H54 (cell line): ENCODE measurements around the gene AZU1.

ENCODE experiments used
- DNase-seq: peaks from one replicate; pipeline ENCODE4 v3.0.0; 2011; ENCODE audit warnings: low spot score, mixed read lengths; ENCODE audit not compliant: insufficient read length
- FAIRE-seq: peaks from 3 replicates; lab custom pipeline; 2011; peaks lifted over from hg19 to GRCh38; lab: Jason Lieb, UNC
- POLR2A ChIP-seq: IDR thresholded peaks from 2 replicates; pipeline ENCODE4 v1.6.1; 2011; ENCODE audit warnings: low read depth, mild to moderate bottlenecking, low read length

AZU1 gene

DNA sequence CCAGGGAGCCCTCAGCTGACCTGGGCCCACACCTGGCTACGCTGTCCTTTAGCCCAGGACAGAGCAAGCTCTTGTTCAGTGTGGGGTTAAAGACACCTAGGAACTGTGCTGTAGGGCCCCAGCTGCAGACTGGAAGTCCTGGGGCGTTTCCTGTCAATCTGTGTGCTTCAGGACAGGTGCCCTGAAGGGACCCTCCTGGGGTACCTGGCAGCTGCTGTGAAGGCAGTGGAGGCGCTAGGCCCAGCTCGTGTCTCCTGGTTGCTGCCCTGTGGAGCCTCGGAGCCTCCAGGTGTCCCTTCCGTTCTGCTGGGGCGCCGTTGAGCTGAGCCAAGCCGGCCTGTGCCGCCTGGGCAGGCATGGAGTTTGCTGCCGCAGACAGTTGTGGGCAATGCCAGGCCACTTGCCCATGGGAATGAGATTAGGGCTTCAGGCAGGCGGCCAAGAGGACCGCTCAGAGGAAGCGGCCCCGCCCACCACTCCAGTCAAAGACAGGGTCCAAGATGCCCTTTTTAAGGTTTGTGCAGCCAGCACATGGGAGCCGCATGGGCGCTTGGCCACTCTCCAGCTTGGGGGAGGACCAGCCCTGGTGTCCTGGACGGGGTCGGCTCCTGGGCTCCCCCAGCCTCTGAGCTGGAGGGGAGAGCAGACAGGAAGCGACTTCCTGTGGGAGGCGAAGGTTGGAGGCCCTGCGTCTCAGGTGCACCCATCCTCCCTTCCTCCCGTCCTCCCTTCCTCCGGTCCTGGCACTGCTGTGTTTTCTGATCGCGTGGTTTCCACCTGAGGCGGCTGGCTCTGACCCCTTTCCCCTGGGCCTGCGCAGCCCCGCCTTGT is 26.4 kb upstream of the AZU1 start:
- TF ChIP-seq POLR2A, result no peak
- no peak for DNase-seq
- no peak for FAIRE-seq

DNA sequence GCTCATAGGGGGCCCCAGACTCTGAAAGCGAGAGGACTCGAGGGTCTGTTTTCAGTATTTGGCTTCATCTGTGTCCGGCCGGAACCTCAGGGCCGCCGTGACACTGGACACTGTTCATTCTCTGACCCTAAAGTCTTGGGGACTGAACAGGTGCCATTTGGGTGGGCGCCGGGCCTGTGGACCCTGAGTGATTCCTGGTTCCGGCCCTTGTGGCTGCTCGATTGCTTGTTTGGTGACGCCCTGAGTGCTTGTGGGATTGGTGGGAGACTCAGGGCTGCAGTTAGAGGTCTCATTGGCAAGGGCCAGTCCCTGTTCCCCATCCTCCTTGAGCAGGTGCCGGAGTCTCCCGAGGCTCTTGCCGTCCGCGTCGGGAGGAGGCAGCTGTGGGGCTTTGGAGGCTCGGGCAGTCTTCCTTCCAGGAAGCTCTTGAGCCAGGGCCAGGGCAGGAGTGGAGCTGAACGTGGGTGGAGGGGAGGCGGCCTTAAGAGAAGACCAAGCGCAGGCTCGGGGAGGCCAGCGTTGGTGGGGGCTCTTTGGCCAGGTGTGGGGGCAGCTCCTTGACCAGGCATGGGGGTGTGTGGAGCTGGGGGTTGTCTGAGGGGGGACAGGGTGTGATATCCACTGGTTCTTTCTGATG is 25.7 kb upstream of the AZU1 start:
- no peak for TF ChIP-seq POLR2A
- no peak for FAIRE-seq

DNA sequence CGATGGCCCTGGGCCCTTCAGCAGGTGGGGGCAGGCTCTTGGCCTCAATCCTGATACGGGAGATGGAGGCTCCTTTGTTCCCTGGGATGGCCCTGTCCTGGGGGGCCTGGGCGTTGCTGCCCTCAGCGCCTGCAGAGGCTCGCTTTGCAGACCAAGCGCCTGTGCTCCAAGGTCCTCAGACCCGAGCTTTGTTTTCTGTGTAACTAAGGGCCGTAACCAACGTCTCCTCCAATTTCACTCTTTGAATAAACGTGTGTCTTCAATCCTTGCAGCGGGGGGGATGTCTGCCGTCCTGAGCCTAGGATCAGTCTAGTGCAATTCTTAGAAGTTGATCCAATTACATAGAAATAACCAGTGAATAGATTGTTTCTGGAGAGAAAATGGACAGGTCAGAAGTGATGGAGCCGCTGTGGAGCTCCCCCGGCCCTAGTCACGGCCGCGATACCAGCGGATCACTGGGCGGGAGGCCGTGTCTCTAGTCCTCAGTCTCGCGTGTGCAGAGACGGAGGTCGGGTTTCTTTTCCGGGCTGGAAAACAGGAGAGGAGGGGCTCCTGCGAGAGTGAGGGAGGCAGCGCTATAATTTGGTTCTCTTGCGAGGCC is 25.0 kb upstream of the AZU1 start:
- TF ChIP-seq POLR2A, result no peak
- FAIRE-seq, result no peak
- no peak for DNase-seq

More for the DNA sequence above, 25.7 kb upstream of the AZU1 start:
- no peak for DNase-seq

- no peak for TF ChIP-seq POLR2A
- FAIRE-seq (no peak), DNase-seq (no peak)
These were observed 24.5 kb upstream of the AZU1 start for GRCh38 chr19:803099-803561.

GRCh38 chr19:803686-804418 is 23.8 kb upstream of the AZU1 start:
- FAIRE-seq (no peak), DNase-seq (no peak)
- TF ChIP-seq POLR2A, result no peak

DNA sequence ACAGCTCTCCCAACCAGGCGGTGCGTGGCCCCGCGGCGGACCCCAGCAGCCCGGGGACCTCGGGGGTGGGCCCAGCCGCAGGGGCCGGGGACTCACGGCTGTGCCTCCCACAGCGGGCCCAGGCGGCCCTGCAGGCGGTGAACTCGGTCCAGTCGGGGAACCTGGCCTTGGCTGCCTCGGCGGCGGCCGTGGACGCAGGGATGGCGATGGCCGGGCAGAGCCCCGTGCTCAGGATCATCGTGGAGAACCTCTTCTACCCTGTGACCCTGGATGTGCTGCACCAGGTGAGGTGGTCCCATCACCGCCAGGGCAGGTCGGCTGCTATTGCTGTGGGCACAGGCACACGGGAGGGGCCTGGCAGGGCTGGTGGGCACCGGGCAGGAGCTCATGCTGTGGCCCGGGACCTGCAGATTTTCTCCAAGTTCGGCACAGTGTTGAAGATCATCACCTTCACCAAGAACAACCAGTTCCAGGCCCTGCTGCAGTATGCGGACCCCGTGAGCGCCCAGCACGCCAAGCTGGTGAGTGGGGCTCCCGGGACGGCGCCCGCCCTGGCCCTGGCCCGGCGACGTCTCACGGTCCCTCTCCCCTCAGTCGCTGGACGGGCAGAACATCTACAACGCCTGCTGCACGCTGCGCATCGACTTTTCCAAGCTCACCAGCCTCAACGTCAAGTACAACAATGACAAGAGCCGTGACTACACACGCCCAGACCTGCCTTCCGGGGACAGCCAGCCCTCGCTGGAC is 23.0 kb upstream of the AZU1 start:
- DNase-seq (no peak), FAIRE-seq (no peak)
- no peak for TF ChIP-seq POLR2A

DNA sequence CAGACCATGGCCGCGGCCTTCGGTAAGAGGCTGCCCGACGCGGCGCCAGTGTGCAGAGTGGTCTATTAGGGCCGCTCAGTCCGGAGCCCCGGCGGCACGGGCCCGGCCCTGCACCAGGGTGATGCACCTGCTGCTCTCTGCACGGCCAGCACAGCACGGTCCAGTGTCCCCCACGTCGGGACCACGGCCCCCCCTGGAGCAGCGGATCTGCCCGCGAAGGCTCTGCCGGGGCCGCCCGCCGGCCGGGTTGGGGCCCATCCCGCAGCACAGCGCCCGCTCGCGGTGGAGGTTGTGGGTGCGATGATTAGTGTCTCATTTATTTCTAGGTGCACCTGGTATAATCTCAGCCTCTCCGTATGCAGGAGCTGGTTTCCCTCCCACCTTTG is 22.5 kb upstream of the AZU1 start:
- no peak for FAIRE-seq
- no peak for TF ChIP-seq POLR2A
- DNase-seq, result no peak

DNA sequence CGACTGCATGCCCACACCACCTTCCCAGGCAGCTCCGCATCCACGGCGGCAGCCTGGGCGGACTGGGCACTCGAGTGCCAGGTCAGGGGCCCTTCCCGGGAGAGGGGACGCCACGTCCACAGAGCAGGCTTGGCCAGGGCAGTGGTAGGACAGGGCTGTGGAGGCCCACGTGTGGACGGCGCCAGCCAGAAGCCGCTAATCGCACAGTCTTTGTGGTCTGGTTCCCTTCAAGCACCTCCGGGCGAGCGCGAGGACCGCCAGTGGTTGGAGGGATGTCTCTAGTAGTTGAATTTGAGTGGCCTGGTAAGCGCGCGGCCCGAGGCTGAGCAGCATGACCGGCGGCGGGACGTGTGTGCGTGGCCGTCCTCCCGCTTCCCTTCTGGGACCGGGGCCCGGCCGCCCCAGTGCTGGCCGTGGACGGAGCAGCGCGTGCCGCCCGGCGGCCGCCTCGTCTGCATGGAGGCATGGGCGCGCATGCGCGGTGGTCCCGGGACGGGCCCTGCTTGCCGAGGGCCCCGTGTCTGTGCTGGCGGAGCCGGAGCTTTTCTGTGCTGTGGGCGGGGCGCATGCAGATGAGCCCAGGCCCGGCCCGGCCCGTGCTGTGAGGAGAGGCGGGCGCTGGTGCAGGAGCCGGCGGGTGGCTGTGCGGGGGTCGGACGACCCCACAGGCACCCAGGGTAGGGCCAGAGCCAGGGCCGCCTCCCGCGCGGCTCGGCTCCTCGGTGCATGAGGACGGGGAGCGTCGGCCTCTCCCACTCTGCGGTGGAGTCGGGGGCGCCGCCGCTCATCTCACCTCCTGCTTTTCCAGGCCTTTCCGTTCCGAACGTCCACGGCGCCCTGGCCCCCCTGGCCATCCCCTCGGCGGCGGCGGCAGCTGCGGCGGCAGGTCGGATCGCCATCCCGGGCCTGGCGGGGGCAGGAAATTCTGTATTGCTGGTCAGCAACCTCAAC is 21.8 kb upstream of the AZU1 start:
- FAIRE-seq, result no peak

DNA sequence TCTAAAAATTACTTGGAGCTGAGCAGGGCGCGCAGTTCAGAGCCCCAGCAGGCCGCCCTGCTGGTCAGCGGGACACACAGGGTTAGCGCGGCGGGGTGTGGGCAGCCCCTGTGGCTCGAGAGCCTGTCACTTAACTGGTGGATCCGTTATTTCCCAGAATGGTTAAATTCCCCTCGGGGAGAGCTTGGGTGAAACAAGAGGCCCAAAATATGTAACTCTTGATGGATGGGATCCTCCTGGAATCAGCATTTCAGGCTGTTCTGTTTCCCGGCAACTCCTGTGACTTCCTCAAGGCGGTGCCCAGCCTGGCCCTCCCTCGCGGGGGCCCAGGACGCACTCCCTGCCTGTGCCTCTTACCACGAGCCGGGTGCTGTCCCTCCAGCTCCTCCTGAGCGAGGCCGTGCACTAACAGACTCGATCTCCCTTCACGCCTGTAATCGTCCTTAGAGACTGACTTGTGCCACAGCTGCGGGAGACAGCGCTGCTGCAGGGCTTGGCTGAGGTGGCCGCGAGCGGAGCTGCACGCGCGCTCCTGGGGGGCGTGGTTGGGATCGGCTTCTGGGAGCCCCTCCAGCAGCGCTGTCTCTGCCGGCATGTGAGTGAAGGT is 20.7 kb upstream of the AZU1 start:
- FAIRE-seq (no peak), DNase-seq (no peak)
- TF ChIP-seq POLR2A, result no peak

More for the DNA sequence above, 21.8 kb upstream of the AZU1 start:
- DNase-seq, result no peak
- no peak for TF ChIP-seq POLR2A

DNA sequence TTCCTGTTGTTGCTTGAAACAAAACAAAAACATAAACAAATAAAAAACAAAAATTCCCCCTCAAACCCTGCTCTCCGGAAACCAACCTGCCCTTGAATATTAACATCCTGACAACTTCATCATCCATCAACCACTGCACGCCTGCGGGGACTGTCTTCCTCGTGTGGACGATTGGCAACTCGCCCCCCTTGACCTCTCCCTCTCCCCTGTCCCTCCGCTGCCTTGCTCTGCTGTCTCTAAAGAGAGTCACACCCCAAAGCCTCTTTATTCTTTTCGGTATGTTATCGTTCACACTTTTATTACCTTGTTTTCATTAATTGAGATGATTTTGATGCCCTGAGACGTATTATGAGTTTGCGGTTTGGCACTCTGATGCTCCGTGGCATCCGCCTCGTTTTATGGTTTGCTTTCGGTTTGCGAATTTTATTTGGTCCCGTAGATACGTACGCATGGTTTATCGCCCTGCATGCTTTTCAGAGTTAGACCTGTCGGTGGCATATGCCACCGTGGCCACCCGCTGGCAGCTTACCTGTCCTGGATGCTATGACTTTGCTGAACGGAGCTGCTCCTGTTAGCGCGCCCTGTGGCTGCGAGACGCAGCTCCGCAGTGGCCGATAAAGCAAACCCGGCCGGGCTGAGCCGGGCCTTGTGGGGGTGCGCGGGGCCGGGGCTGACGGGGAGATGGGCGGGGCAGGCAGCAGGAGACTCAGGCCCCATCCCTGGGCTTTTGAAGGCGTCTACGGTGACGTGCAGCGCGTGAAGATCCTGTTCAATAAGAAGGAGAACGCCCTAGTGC is 19.8 kb upstream of the AZU1 start:
- DNase-seq (no peak), FAIRE-seq (no peak)
- no peak for TF ChIP-seq POLR2A

- FAIRE-seq (no peak), DNase-seq (no peak)
- no peak for TF ChIP-seq POLR2A
These were observed 19.2 kb upstream of the AZU1 start for GRCh38 chr19:808423-808775.
